IMR-90 (cell line): ENCODE data around the gene ITPKC. TPM values are rescaled to one million over a fixed set of nuclear protein-coding genes. Genes with fewer than 3 reads are reported as not detected.

Experiments used
- ATAC-seq: fragments of 200-7000 bp; cut with Tn5 transposase; 2 replicates; pipeline ENCODE4 v1.9.1; 2020; ENCODE audit warnings: low read depth, mild to moderate bottlenecking, moderate library complexity
- BruUV-seq: library from RNA; stranded (reverse); fragments of 400-500 nt; replicated peaks from 2 replicates; lab custom pipeline; 2021; lab: Mats Ljungman, UMichigan
- CTCF ChIA-PET: fragments of 300-600 bp; formaldehyde crosslinking; extraction: SDS; loops from one replicate; lab custom pipeline; 2021; ENCODE audit warnings: antibody characterized with exemption; lab: Yijun Ruan, JAX
- POLR2A ChIA-PET: fragments of 300-600 bp; sonication (Branson Sonifier 250); formaldehyde crosslinking; loops from one replicate; lab custom pipeline; 2022; ENCODE audit warnings: antibody characterized with exemption; ENCODE audit not compliant: unreplicated experiment; lab: Charles Lee
- DNase-seq: peaks from one replicate; pipeline ENCODE4 v3.0.0; 2013
- H2AFZ ChIP-seq: replicated peaks from 2 replicates; pipeline ENCODE3; 2013; ENCODE audit warnings: low read length, mild to moderate bottlenecking; ENCODE audit not compliant: poor library complexity
- H2AK5ac ChIP-seq: 2 replicates; pipeline ENCODE4 v1.6.1; 2013; ENCODE audit warnings: low read depth, low read length, inconsistent platforms
- H2AK9ac ChIP-seq: replicated peaks from 2 replicates; pipeline ENCODE3; 2013; ENCODE audit warnings: mild to moderate bottlenecking, low read depth, low read length, moderate library complexity; ENCODE audit not compliant: poor library complexity
- H2BK120ac ChIP-seq: 2 replicates; pipeline ENCODE4 v1.6.1; 2013; ENCODE audit warnings: low read depth, low read length, inconsistent platforms
- H2BK15ac ChIP-seq: 3 replicates; pipeline ENCODE4 v1.6.1; 2013; ENCODE audit warnings: low read depth, low read length, inconsistent platforms
- H2BK20ac ChIP-seq: 2 replicates; pipeline ENCODE4 v1.6.1; 2013; ENCODE audit warnings: low read depth, mild to moderate bottlenecking, inconsistent platforms, low read length, moderate library complexity
- H2BK5ac ChIP-seq: 2 replicates; pipeline ENCODE4 v1.6.1; 2013; ENCODE audit warnings: mild to moderate bottlenecking, low read depth, low read length, inconsistent platforms; ENCODE audit not compliant: poor library complexity, severe bottlenecking
- H3K14ac ChIP-seq: replicated peaks from 2 replicates; pipeline ENCODE4 v1.6.1; 2013; ENCODE audit warnings: low read depth, low read length, inconsistent platforms
- H3K18ac ChIP-seq: 2 replicates; pipeline ENCODE4 v1.6.1; 2013; ENCODE audit warnings: low read depth, low read length, control low read depth
- H3K23ac ChIP-seq: 2 replicates; pipeline ENCODE4 v1.6.1; 2013; ENCODE audit warnings: low read depth, low read length, inconsistent platforms
- H3K27ac ChIP-seq: 2 replicates; pipeline ENCODE4 v1.5.1; 2013; ENCODE audit warnings: mild to moderate bottlenecking, control low read depth, low read length; ENCODE audit not compliant: insufficient read depth
- H3K27me3 ChIP-seq: 2 replicates; pipeline ENCODE4 v1.6.1; 2013; ENCODE audit warnings: low read length; ENCODE audit not compliant: control insufficient read depth, insufficient read depth
- H3K36me3 ChIP-seq: 2 replicates; pipeline ENCODE4 v1.6.1; 2013; ENCODE audit warnings: low read length, mixed read lengths; ENCODE audit not compliant: control insufficient read depth, insufficient read depth
- H3K4ac ChIP-seq: 2 replicates; pipeline ENCODE4 v1.6.1; 2013; ENCODE audit warnings: low read depth, low read length, inconsistent platforms
- H3K4me1 ChIP-seq: 2 replicates; pipeline ENCODE4 v1.6.1; 2013; ENCODE audit warnings: low read length, mixed read lengths; ENCODE audit not compliant: control insufficient read depth, insufficient read depth
- H3K4me2 ChIP-seq: 2 replicates; pipeline ENCODE4 v1.6.1; 2013; ENCODE audit warnings: low read depth, mild to moderate bottlenecking, control low read depth, low read length, moderate library complexity
- H3K4me3 ChIP-seq: 2 replicates; pipeline ENCODE4 v1.5.1; 2013; ENCODE audit warnings: low read depth, mild to moderate bottlenecking, control low read depth, low read length, moderate library complexity; ENCODE audit not compliant: insufficient read depth
- H3K56ac ChIP-seq: 2 replicates; pipeline ENCODE4 v1.6.1; 2013; ENCODE audit warnings: low read length, inconsistent platforms; ENCODE audit not compliant: insufficient read depth; ENCODE audit errors: extremely low read depth
- H3K79me1 ChIP-seq, 2 experiments: 2 replicates each; pipeline ENCODE4 v1.6.1; 2013; ENCODE audit warnings: low read length in 2 of 2, inconsistent platforms in 1 of 2, low read depth in 1 of 2
- H3K9ac ChIP-seq: 2 replicates; pipeline ENCODE4 v1.6.1; 2013; ENCODE audit warnings: low read depth, low read length, control low read depth
- H3K9me1 ChIP-seq: 2 replicates; pipeline ENCODE4 v1.6.1; 2013; ENCODE audit warnings: low read length, inconsistent platforms; ENCODE audit not compliant: insufficient read depth
- H3K9me3 ChIP-seq: 2 replicates; pipeline ENCODE4 v1.6.1; 2013; ENCODE audit warnings: low read length; ENCODE audit not compliant: control insufficient read depth, insufficient read depth
- H4K20me1 ChIP-seq: 2 replicates; pipeline ENCODE4 v1.6.1; 2013; ENCODE audit warnings: low read length, inconsistent platforms; ENCODE audit not compliant: insufficient read depth
- H4K5ac ChIP-seq: 2 replicates; pipeline ENCODE4 v1.6.1; 2013; ENCODE audit warnings: mild to moderate bottlenecking, low read depth, low read length, control low read depth
- H4K8ac ChIP-seq, 2 experiments: 2 replicates each; pipeline ENCODE4 v1.6.1; 2013; ENCODE audit warnings: low read depth in 2 of 2, low read length in 2 of 2, control low read depth in 1 of 2, inconsistent platforms in 1 of 2
- H4K91ac ChIP-seq: 2 replicates; pipeline ENCODE4 v1.6.1; 2013; ENCODE audit warnings: low read depth, low read length, inconsistent platforms; ENCODE audit not compliant: insufficient read depth
- CTCF ChIP-seq: conservative IDR thresholded peaks from 2 replicates; pipeline ENCODE4 v1.5.1; 2012; ENCODE audit warnings: mild to moderate bottlenecking, low read depth, low read length, improper control_type of control experiment
- MXI1 ChIP-seq: IDR thresholded peaks from 2 replicates; pipeline ENCODE4 v1.6.1; 2012; ENCODE audit warnings: low read depth, mild to moderate bottlenecking, low read length, moderate library complexity, borderline replicate concordance
- WGBS, 2 experiments: methylation state at CpG; one replicate each; pipeline versions ENCODE4 v1.1.5 to v1.1.7; 2013; ENCODE audit warnings: missing lambda C conversion rate in 2 of 2; ENCODE audit not compliant: insufficient read length in 1 of 2; ENCODE audit errors: extremely low coverage in 2 of 2; 5-methylcytosine and 5-hydroxymethylcytosine counted together
- dilution Hi-C: fragments of 300-500 bp; cut with HindIII; formaldehyde crosslinking; loops from one replicate; pipeline ENCODE4 v1.14.3; 2018; ENCODE audit warnings: low sequenced_read_pairs; ENCODE audit not compliant: unreplicated experiment
- in situ Hi-C: fragments of 300-500 bp; cut with MboI; formaldehyde crosslinking; loops from 3 replicates; pipeline ENCODE4 v1.14.3; 2019; ENCODE audit warnings: low sequenced_read_pairs, inconsistent platforms, mixed read lengths
- intact Hi-C: fragments of 100-400 bp; cut with micrococcal nuclease; formaldehyde crosslinking; loops from 2 replicates; pipeline ENCODE4 v1.10.0; 2022
- polyA plus RNA-seq, 3 experiments: library from polyadenylated mRNA; depleted of rRNA; stranded (reverse); fragments of >200 nt; gene quantifications; 2 replicates each; pipeline ENCODE4 v1.2.3, GENCODE V29; 2012; ENCODE audit warnings: low replicate concordance in 1 of 3
- total RNA-seq: library from RNA; depleted of rRNA; stranded (reverse); fragments of >200 nt; gene quantifications from 2 replicates; pipeline ENCODE4 v1.2.3, GENCODE V29; 2012

Gene ITPKC
- total and polyA plus RNA-seq, 2 of the 4 experiments (the other 2 are of a cell fraction) = 7.7 to 9.4 TPM

DNA sequence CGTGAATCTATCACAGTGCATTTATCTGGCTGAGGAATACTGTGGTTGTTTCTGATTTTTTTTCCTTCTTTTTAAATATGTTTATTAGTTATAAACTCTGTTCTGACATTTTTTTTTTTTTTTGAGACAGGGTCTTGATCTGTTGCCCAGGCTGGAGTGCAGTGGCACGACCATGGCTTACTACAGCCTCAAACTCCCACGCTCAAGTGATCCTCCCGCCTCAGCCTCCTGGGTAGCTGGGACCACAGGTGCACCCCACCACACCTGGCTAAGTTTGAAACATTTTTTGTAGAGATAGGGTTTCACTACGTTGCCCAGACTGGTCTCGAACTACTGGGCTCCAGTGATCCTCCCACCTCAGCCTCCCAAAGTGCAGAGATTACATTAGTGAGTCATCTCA lies 19.9 kb upstream of the ITPKC start:
- WGBS, 2 experiments = no CpG with 5 or more reads among the region's 6 CpGs

More for the DNA sequence above, 19.9 kb upstream of the ITPKC start:
- dilution Hi-C loops = no loop called here
- no peak for ATAC-seq
- TF ChIP-seq CTCF = no peak
- no peak for TF ChIP-seq MXI1
- no peak overlapping the region for H3K27ac ChIP-seq
- H4K8ac ChIP-seq = no peak overlapping the region
- no peak overlapping the region for H2BK5ac ChIP-seq
- no peak overlapping the region for H3K9ac ChIP-seq
- no peaks in the 10 kb centered on the region for H3K27me3 ChIP-seq
- H2BK15ac ChIP-seq = no peak overlapping the region
- in situ Hi-C loops = no loop called here
- H2AK5ac ChIP-seq = no peak overlapping the region
- no peaks in the 10 kb centered on the region for H3K79me1 ChIP-seq
- ChIA-PET CTCF (no interaction called here), POLR2A (no interaction called here)
- intact Hi-C loops = no loop called here
- no peak overlapping the region for H3K4ac ChIP-seq
- H3K56ac ChIP-seq = no peak overlapping the region
- no peak overlapping the region for H3K18ac ChIP-seq
- H3K4me2 ChIP-seq = no peak overlapping the region
- no peak overlapping the region for H2BK120ac ChIP-seq
- H3K9me3 ChIP-seq = no peaks in the 10 kb centered on the region
- H4K20me1 ChIP-seq = no peaks in the 10 kb centered on the region
- DNase-seq = no peak
- peaks cover 49% of the 10 kb centered on the region for H3K36me3 ChIP-seq
- no peak overlapping the region for H2AK9ac ChIP-seq
- H3K4me3 ChIP-seq = no peak overlapping the region
- H3K9me1 ChIP-seq = peaks cover 11% of the 10 kb centered on the region; the same call in 1 of the 2 replicates
- no peak overlapping the region for H2BK20ac ChIP-seq
- H3K4me1 ChIP-seq = no peaks in the 10 kb centered on the region
- H3K23ac ChIP-seq = no peak overlapping the region
- BruUV-seq = no TSS peak
- H4K91ac ChIP-seq = no peak overlapping the region
- H3K14ac ChIP-seq = no peak overlapping the region
- no peak overlapping the region for H4K5ac ChIP-seq
- no peak overlapping the region for H2AFZ ChIP-seq
